ENCODE measurements around the gene ASNSD1. TPM values are rescaled to one million over a fixed set of nuclear protein-coding genes. Genes with fewer than 3 reads are reported as not detected.
A peak's percentile ranks its signal among the peaks of the same experiment; 100 is the strongest.

ASNSD1 gene
- 10 to 100 TPM in 11 of 12 donors, not detected in 1; 39.5 to 73.7 (median 51.9) TPM for polyA plus RNA-seq (ENCODE audit: insufficient read length in 12 of 12)
- long read RNA-seq, donor 1, transcript ASNSD1-209 (4 exons, 581 nt) = minor isoform, 6 of 30 reads
- long read RNA-seq, donor 1, transcript ASNSD1-201 (6 exons, 2,450 nt) = major isoform, 7 of 30 reads
- long read RNA-seq, donor 1, partial matches to known transcripts = 15 of 30 reads
- long read RNA-seq, donor 1, other reads (novel, unspliced or antisense) = 0 of 30 reads
- long read RNA-seq, donor 2, transcript ASNSD1-209 (4 exons, 581 nt) = minor isoform, 9 of 33 reads
- long read RNA-seq, donor 2, transcript ASNSD1-201 (6 exons, 2,450 nt) = major isoform, 17 of 33 reads
- long read RNA-seq, donor 2, partial matches to known transcripts = 6 of 33 reads
- long read RNA-seq, donor 2, other reads (novel, unspliced or antisense) = 0 of 33 reads
- long read RNA-seq, donor 3, partial matches to known transcripts = 0 of 4 reads
- long read RNA-seq, donor 3, other reads (novel, unspliced or antisense) = 0 of 4 reads
- long read RNA-seq, donor 4, partial matches to known transcripts = 6 of 12 reads
- long read RNA-seq, donor 4, other reads (novel, unspliced or antisense) = 0 of 12 reads
- long read RNA-seq, donor 5, transcript ASNSD1-201 (6 exons, 2,450 nt) = major isoform, 10 of 36 reads
- long read RNA-seq, donor 5, transcript ASNSD1-209 (4 exons, 581 nt) = major isoform, 10 of 36 reads
- long read RNA-seq, donor 5, partial matches to known transcripts = 15 of 36 reads
- long read RNA-seq, donor 5, other reads (novel, unspliced or antisense) = 0 of 36 reads
- long read RNA-seq, donor 6, partial matches to known transcripts = 0 of 7 reads
- long read RNA-seq, donor 6, other reads (novel, unspliced or antisense) = 0 of 7 reads
- long read RNA-seq, donor 7, partial matches to known transcripts = 0 of 5 reads
- long read RNA-seq, donor 7, other reads (novel, unspliced or antisense) = 0 of 5 reads
- long read RNA-seq, donor 8, transcript ASNSD1-201 (6 exons, 2,450 nt) = major isoform, 8 of 35 reads
- long read RNA-seq, donor 8, transcript ASNSD1-209 (4 exons, 581 nt) = major isoform, 8 of 35 reads
- long read RNA-seq, donor 8, partial matches to known transcripts = 19 of 35 reads
- long read RNA-seq, donor 8, other reads (novel, unspliced or antisense) = 0 of 35 reads
- long read RNA-seq, donor 9, partial matches to known transcripts = 14 of 20 reads
- long read RNA-seq, donor 9, other reads (novel, unspliced or antisense) = 0 of 20 reads
- long read RNA-seq, donor 10, transcript ASNSD1-209 (4 exons, 581 nt) = minor isoform, 5 of 22 reads
- long read RNA-seq, donor 10, transcript ASNSD1-201 (6 exons, 2,450 nt) = major isoform, 11 of 22 reads
- long read RNA-seq, donor 10, partial matches to known transcripts = 5 of 22 reads
- long read RNA-seq, donor 10, other reads (novel, unspliced or antisense) = 0 of 22 reads
- long read RNA-seq, donor 11, transcript ASNSD1-201 (6 exons, 2,450 nt) = major isoform, 10 of 25 reads
- long read RNA-seq, donor 11, transcript ASNSD1-209 (4 exons, 581 nt) = minor isoform, 6 of 25 reads
- long read RNA-seq, donor 11, partial matches to known transcripts = 7 of 25 reads
- long read RNA-seq, donor 11, other reads (novel, unspliced or antisense) = 0 of 25 reads

- peak; percentile 100 for DNase-seq
Observed at GRCh38 chr2:189661148-189661956, at the start of gene ASNSD1. Gene ASNSD1, plus strand, starts transcription at chr2:189661459. Its CDS starts 4,674 bp downstream, at chr2:189666133.

- peak; percentile 33 for DNase-seq
Observed at GRCh38 chr2:189613077-189613636, 48.1 kb upstream of the ASNSD1 start.

GRCh38 chr2:189613650-189614420, 47.4 kb upstream of the ASNSD1 start:
- DNase-seq = no peak

GRCh38 chr2:189614585-189614984, 46.7 kb upstream of the ASNSD1 start:
- no peak for DNase-seq

GRCh38 chr2:189618197-189618596, 43.1 kb upstream of the ASNSD1 start:
- no peak for DNase-seq

GRCh38 chr2:189621781-189622180, 39.5 kb upstream of the ASNSD1 start:
- no peak for DNase-seq

GRCh38 chr2:189623049-189623448, 38.2 kb upstream of the ASNSD1 start:
- no peak for DNase-seq

- DNase-seq = no peak
Observed at GRCh38 chr2:189624648-189625355, 36.5 kb upstream of the ASNSD1 start.

- DNase-seq = no peak
Observed at GRCh38 chr2:189625636-189626035, 35.6 kb upstream of the ASNSD1 start.

- no peak for DNase-seq
Observed at GRCh38 chr2:189627789-189628188, 33.5 kb upstream of the ASNSD1 start.

GRCh38 chr2:189628817-189629530, 32.3 kb upstream of the ASNSD1 start:
- DNase-seq = no peak

- no peak for DNase-seq
Observed at GRCh38 chr2:189629531-189630453, 31.5 kb upstream of the ASNSD1 start.

- no peak for DNase-seq
Observed at GRCh38 chr2:189631849-189632248, 29.4 kb upstream of the ASNSD1 start.

GRCh38 chr2:189633392-189633811, 27.9 kb upstream of the ASNSD1 start:
- DNase-seq = no peak

GRCh38 chr2:189635353-189635752, 25.9 kb upstream of the ASNSD1 start:
- no peak for DNase-seq

GRCh38 chr2:189638301-189639006, 22.8 kb upstream of the ASNSD1 start:
- no peak for DNase-seq
